Measurements from ENCODE around the gene BEST1. TPM values are rescaled to one million over a fixed set of nuclear protein-coding genes. Genes with fewer than 3 reads are reported as not detected.

The BEST1 gene
- total and polyA plus RNA-seq, 2 of the 13 experiments (the other 11 are each of a cell fraction or from before 2014, with no cell fraction given) = 0.09 to 0.65 TPM

DNA sequence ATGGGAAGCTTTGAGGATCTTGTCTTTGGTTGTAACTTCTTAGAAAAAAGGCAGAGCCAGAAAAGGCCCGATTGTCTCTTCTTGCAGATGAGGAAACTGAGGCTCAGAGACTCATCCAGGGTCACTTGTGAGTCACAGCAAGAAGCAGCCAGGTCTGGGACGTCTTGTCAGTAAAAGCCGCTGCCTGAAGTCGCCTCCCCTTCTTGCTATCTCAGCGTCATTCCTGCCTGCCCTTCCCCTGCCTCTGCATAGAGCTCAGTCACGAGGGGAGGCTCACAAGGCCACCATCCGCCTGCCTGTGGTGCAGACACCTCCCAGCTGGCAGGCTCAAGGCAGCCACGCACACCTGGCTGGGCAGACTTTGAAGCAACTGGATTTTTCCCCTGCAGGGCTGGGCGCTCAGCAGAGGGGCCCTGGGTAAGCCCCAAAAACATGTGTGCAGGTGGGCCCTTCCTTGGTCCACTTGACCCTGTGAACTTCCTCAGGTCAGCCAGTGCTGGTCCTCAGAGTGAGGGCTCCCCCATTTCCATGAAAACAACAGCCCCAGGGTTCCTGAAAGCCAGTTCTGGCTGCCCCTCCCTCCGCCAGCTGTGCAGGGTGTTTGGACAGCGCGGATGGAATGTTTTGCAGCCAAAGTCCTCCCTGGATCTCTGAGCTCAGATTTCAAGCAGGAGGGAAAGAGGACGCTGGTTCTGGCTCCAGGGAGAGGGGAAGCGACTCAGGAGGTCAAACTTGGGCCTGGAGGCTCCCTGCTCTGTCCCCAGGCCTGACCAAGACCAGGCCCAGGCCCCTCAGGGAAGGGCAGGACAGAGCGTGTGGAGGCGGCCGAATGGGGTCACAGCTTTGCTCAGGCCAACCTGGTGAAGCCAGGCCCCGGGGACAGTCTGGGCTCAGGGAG lies 26.7 kb upstream of the BEST1 start (continued):
- TF ChIP-seq MXI1 (IDR thresholded peaks at IDR 0.05; ENCODE audit: borderline replicate concordance, low read depth, low read length) = no peak
- TF ChIP-seq CBX1 (IDR thresholded peaks at IDR 0.05; ENCODE audit: low read depth) = peak; percentile 38
- TF ChIP-seq DPF2 (CRISPR knock-in tag; IDR thresholded peaks at IDR 0.05; ENCODE audit: borderline replicate concordance, low read depth) = peak; percentile 49; the same call in 1 of the 2 replicates
- TF ChIP-seq TMF1 (CRISPR knock-in tag; IDR thresholded peaks at IDR 0.05; ENCODE audit: low read depth) = no peak
- TF ChIP-seq ZNF556 (CRISPR knock-in tag; IDR thresholded peaks at IDR 0.05; ENCODE audit: borderline replicate concordance) = peak; percentile 74; the same call in 1 of the 2 replicates
- TF ChIP-seq, protein P1, sequence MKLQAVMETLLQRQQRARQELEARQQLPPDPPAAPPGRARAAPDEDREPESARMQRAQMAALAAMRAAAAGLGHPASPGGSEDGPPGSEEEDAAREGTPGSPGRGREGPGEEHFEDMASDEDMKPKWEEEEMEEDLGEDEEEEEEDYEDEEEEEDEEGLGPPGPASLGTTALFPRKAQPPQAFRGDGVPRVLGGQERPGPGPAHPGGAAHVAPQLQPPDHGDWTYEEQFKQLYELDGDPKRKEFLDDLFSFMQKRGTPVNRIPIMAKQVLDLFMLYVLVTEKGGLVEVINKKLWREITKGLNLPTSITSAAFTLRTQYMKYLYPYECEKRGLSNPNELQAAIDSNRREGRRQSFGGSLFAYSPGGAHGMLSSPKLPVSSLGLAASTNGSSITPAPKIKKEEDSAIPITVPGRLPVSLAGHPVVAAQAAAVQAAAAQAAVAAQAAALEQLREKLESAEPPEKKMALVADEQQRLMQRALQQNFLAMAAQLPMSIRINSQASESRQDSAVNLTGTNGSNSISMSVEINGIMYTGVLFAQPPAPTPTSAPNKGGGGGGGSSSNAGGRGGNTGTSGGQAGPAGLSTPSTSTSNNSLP (IDR thresholded peaks at IDR 0.05; ENCODE audit: low read depth, low read length) = no peak
- TF ChIP-seq ZBTB7A (CRISPR knock-in tag; IDR thresholded peaks at IDR 0.05) = no peak
- no peak for TF ChIP-seq SP1 (IDR thresholded peaks at IDR 0.05)
- TF ChIP-seq SP1 (CRISPR knock-in tag; IDR thresholded peaks at IDR 0.05) = 0 out of 2 replicates have a peak, but pooled peaks have one; percentile 12
- peak; percentile 100 for TF ChIP-seq ZNF292 (CRISPR knock-in tag; IDR thresholded peaks at IDR 0.05; ENCODE audit: borderline replicate concordance, low read depth)
- TF ChIP-seq ZNF18 (CRISPR knock-in tag; IDR thresholded peaks at IDR 0.05; ENCODE audit: insufficient replicate concordance) = no peak
- no peak for TF ChIP-seq TOPORS (CRISPR knock-in tag; IDR thresholded peaks at IDR 0.05)
- no peak for TF ChIP-seq SRSF9 (IDR thresholded peaks at IDR 0.05; ENCODE audit: borderline replicate concordance, insufficient read depth, low read depth, low read length, poor library complexity, severe bottlenecking)
- TF ChIP-seq, protein P2, sequence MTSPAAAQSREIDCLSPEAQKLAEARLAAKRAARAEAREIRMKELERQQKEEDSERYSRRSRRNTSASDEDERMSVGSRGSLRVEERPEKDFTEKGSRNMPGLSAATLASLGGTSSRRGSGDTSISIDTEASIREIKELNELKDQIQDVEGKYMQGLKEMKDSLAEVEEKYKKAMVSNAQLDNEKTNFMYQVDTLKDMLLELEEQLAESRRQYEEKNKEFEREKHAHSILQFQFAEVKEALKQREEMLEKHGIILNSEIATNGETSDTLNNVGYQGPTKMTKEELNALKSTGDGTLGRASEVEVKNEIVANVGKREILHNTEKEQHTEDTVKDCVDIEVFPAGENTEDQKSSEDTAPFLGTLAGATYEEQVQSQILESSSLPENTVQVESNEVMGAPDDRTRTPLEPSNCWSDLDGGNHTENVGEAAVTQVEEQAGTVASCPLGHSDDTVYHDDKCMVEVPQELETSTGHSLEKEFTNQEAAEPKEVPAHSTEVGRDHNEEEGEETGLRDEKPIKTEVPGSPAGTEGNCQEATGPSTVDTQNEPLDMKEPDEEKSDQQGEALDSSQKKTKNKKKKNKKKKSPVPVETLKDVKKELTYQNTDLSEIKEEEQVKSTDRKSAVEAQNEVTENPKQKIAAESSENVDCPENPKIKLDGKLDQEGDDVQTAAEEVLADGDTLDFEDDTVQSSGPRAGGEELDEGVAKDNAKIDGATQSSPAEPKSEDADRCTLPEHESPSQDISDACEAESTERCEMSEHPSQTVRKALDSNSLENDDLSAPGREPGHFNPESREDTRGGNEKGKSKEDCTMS (CRISPR knock-in tag; conservative IDR thresholded peaks at IDR 0.05) = no peak
- TF ChIP-seq SALL2 (CRISPR knock-in tag; IDR thresholded peaks at IDR 0.05) = peak; percentile 50; the same call in 1 of the 2 replicates
- TF ChIP-seq, protein P3, sequence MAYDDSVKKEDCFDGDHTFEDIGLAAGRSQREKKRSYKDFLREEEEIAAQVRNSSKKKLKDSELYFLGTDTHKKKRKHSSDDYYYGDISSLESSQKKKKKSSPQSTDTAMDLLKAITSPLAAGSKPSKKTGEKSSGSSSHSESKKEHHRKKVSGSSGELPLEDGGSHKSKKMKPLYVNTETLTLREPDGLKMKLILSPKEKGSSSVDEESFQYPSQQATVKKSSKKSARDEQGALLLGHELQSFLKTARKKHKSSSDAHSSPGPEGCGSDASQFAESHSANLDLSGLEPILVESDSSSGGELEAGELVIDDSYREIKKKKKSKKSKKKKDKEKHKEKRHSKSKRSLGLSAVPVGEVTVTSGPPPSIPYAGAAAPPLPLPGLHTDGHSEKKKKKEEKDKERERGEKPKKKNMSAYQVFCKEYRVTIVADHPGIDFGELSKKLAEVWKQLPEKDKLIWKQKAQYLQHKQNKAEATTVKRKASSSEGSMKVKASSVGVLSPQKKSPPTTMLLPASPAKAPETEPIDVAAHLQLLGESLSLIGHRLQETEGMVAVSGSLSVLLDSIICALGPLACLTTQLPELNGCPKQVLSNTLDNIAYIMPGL (CRISPR knock-in tag; IDR thresholded peaks at IDR 0.05; ENCODE audit: borderline replicate concordance in 1 of 2, low read depth in 1 of 2) = peak in 1 of 2 experiments; percentile 64; a peak in 1 of 4 replicates
- TF ChIP-seq UBTF (CRISPR knock-in tag; IDR thresholded peaks at IDR 0.05) = peak; percentile 78
